Glomerular endothelial cell (primary cell): ENCODE data around the gene PSMD5. TPM values are rescaled to one million over a fixed set of nuclear protein-coding genes. Genes with fewer than 3 reads are reported as not detected.

Source experiments
- DNase-seq: peaks from one replicate; pipeline ENCODE4 v3.0.0-alpha.2; 2011; ENCODE audit warnings: low read depth, low spot score; ENCODE audit errors: extremely low read depth
- total RNA-seq: library from RNA; depleted of rRNA; stranded (reverse); fragments of >200 nt; gene quantifications from 2 replicates; pipeline ENCODE4 v1.2.3, GENCODE V29; 2015

The PSMD5 gene
- total RNA-seq, 1 donor from 2014 or later: 114 TPM

DNA sequence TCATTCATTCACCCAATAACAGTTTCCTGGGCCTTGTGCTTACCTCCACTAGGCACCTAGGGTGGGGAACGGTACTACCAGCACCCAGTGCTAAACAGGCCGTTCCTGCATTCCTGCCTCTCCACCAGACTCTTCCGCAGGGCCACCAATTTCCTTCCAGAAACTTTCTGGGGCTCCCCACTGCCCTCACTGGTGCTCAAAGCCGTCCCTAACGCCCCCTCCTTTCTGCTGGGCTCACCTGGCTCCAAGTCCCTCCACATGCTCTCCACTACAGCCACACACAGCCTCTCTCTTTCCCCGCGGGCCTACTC, 32.9 kb upstream of the PSMD5 start:
- no peak for DNase-seq

DNA sequence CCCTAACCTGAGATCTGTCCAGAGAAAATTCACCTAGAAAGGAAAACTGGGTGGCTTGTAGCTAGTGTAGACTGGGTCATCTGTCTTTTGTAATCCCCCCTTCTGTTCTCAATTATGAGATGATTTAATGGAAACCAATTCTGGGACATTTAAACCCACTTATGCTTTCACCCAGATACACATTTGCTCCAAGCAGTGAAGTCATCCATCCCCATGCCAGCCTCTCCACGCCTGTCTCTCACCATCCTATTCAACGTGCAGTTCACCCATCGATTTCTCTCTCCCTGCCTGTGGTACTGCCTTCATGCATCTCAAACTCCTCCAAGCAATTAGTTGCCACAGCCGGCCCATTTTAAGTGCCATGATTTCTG, 32.5 kb upstream of the PSMD5 start:
- no peak for DNase-seq

DNA sequence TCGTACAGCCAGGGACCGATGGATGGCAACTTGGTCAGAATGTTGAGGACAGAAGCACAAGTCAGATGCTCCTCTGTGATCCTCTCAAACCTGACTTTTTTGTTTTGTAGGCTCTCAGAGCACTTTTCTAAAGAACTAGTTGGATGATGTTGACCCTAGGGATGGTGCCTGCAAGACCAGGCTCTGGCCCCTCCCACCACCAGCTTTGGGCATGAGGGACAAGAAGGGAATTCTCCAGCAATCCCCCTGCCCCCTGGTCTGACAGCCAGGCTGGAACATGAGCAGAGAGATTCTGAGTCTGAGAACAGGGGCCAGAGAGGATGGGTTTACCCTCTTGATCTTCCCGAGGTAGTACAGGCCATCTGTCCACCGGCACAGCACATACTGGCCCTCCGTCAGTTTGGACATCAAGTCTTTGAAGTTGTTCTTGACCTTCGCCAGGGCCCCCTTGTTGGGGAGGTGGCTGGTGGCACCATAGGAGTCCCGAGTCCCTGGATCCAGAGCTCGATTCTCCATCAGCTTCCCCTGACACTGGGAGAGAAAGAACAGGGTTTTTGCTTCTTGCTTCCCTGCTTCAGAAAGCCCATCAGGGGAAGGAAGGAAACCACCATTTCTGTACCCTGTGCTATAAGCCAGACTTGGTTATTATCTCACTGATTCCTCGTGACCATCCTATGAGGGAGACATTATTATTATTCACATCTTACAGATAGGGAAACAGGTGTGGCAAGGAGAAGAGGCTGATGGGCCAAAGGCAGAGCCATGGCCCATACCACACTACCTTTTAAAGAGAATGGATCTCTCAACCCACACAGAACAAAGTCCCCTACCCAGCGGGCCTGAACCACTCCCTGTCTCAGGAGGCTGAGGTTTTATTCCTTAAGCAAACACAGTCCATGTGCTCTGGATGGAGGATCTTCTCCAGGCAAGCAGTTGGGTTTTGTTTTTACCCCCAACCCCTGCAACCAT, 31.8 kb upstream of the PSMD5 start:
- DNase-seq: no peak

DNA sequence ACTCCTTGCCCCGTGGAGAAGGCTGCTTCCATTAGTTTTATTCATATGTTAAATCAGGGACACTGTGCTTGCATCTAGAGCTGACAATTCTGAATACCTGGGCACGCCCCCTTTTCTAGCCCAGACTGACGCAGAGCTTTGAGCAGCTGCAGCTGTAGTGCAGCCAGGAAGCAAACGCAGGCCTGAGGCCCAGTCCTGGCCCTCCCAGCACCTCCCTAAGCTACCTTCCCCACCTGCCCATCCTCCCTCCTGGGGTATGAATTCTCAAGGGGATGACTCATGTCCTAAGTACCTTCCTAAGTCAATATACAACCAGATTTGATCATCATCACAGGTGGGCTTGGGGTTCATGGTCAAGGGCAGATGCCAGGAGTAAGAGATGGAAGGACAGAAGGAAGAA, 30.8 kb upstream of the PSMD5 start:
- DNase-seq: no peak

DNA sequence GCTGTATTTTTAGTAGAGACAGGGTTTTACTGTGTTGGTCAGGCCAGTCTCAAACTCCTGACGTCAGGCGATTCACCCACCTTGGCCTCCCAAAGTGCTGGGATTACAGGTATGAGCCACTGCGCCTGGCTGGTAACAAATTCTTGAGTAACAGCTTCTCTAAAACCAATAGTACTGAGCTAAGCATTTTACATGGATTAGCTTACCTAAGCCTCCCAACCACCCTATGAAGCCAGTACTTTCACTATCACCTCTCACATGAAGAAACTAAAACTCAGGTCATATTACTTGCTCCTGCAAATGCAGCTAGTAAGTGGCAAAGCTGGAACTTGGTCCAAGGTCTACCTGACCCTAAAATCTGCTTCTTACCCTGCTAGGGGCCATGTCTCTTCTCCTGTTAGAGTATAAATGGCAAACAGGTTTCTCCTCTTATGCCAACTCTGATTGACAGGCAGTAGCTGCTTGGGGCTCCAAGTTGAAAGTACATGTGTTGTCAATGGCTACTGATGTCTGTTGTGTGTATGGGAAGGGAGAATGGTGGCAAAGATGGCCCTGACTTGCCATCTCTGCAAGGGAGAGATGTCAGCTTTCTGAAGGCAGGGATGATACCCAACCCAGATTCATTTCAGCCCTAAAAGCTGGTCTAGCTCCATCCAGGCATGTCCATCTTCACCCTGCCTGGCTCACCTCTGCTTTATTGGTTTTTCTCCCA, 30.2 kb upstream of the PSMD5 start:
- DNase-seq: no peak

DNA sequence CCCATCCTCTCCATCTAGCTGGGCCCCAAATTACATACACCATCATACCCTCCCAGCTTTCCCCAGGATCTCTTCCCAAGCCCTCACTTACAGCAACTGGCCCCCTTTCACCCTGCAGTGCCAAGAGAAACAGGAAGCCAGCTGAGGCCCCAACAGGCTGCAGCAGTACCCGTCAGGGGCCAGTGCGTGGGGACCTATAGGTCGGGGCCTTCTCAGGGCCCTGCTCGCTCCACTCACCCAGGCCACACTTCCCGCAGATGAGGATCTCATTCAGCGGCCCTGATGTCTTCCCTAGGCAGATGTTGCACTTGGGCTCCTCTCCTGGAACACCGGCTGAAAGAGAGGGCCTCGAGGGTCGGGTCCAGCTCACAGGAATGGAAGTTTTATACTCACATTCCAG, 27.5 kb upstream of the PSMD5 start:
- no peak for DNase-seq

DNA sequence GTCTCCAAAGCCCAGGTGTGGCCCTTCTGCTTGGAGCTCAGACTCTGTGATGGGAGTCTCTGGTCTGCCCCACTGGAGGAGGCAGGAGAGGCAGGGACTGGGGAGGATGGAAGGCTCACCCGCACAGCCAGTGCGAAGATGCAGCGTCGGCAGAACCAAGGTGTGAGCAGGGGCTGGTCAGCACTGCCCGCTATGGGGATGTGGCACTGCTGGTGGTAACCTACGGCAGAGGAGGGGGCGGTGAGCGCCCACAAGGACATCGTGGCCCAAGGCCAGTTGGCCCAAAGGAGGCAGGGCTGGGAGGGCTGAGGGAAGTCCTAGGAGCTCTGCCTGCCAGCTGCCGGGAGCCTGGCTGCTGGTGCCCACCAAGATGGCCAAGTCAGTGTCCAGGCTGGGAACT, 27.0 kb upstream of the PSMD5 start:
- DNase-seq: no peak

DNA sequence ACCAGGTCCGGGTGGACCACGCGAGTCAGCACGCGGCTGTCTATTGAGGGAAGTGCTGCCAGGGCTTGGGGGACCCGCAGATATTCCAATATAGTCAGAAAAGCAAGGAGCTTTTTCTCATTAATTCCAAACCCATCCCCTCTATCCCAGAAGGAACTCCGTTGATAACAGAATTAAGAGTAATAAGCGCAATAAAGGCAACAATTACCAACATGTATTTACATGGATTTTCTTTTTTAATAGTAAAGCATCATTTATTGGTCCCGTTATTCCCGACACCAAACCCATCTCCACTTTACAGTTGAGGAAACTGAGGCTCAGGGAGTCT, 26.6 kb upstream of the PSMD5 start:
- no peak for DNase-seq

DNA sequence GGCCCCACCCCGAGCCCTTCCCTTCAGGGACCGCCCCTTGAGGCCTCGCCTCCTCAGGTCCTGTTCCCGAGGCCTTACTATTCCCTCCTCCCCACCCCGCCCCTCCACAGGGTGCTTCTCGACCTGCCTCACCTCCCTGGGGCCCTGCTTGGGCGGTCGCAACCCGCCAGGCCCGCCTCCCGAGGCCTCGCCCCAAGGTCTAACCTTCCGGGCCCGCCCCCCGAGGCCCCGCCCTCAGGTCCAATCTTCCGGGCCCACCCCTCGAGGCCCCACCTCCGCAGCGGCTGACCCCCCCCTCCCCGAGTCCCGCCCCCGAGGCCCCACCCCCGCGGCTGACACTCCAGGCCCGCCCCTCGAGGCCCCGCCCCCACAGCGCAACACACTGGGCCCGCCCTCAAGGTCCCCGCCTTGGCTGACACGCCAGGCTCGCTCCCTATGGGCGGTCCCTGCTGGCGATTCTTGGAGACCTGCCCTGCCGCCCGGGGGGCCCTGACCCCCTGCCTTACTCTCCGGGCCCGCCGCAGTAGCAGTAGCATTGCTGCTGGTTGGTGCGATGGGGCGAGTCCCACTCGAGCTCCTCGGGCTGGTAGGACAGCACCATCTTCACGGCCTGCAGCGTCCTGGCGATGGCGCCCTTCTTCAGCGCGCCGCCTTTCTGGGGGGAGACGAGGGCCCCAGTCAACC, 26.1 kb upstream of the PSMD5 start:
- DNase-seq: no peak

DNA sequence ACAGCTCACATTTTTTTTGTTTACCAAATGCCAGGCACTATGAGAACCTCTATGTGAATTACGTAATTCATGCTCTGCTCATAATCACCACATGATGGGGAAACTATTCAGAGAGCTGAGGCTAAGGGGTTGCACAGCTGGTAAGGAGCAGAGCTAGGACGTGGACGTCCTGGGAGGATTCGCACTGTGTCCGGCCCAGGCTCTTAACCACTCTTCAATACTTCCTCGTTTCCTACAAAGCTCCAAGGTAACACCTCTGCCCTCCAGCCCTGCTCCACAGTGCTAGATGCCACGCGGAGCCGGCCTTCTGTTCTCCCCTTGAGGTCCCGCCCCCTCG, 25.6 kb upstream of the PSMD5 start:
- no peak for DNase-seq

DNA sequence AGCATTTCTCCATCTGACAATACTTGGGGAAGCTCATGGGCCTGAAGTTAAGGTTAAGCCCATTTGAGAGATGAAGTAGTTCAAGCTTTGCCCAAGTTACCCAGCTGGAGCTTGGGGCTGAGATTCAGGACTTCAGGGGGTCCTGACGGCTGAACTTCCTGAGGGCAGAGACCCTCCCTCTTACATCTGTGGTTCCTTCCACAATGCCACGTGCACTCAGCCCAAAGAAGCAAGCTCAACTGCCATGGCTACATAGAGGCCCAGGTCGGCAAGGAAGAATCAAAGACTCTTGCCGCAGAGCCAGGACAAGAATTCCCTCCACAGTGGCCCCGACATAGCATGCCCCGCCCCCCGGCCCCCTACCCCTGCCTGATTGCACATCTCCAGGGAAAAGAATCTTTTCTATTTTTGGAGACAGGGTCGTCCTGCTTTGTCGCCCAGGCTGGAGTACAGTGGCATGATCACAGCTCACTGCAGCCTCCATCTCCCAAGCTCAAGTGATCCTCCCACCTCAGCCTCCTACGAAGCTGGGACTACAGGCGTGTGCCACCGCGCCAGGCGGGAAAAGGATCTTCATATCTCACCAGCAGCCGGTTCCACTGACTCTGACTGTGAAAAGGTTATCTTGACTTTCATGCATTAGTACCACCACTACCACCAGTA, 25.1 kb upstream of the PSMD5 start:
- no peak for DNase-seq

DNA sequence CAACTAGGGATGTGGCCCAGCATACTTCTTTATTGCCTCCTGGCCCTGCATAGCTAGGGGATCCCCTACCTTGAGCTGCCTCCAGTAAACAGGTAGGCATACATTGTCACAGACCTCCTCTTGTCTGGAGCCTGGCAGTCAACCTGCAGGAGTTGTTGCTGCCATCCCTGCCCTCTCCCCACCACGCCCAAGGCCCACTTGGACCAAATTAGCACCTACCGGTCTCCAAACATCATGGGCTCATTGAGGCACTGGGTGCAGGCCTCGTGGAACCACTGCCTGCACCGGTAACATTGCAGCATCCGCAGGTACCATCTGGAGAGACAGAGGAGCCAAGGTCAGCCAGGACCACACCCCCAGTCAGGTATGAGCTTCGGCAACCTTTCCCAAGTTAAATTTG, 23.9 kb upstream of the PSMD5 start:
- no peak for DNase-seq

DNA sequence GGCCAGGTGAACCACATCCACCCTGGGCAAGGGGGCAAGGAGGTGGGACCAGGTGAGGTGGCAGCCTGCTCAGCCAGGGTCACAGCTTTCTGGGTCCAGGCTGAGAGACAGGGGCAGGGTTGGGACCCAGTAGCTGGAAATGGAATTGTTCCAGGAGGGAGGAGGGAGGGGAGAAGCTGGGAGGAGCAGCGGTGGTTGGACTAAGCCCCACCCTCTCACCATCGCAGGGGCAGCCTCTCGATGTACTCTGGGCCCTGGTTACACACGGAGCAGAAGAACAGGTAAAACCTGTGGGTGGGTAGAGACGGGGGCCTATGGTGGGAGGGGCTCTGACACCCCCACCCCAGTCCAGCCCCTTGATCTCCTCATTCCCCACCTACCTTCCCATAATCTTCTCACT, 23.1 kb upstream of the PSMD5 start:
- no peak for DNase-seq

DNA sequence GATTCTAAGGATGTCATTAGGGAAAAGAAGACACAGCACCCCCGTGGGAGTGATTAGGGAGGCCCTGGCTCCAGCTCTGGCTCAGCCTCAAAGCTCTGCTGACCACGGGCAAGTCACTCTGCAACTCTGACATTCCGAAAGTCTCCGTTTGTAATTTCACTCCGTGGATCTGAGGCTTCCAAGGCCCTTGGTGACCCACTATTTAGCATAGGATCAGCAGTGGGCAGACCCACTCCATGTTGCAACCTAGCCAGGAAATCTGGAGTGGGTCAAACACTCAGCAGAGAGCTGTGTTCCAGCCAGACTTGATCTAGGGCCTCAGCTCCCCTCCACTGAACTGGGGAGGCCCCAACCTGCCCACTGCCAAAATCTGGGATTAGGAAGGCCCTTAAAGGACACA, 22.5 kb upstream of the PSMD5 start:
- DNase-seq: no peak

DNA sequence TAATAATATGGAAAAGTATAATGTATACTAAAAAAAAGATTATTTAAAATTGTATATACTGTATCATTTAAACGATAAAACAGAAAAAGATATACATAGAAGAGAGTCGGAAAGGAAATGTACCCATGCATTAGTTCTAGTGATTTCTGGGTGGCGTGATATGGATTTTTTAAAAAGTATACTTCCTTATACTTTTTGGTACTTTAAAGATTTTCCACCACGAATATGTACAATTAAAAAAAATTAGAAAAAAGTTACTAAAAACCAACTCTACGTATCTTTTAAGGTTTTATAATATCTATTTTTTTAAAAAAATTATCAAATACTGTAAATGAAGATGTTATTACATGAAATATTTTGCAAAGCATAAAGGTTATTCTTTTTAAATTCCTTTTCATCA, 22.0 kb upstream of the PSMD5 start:
- no peak for DNase-seq

DNA sequence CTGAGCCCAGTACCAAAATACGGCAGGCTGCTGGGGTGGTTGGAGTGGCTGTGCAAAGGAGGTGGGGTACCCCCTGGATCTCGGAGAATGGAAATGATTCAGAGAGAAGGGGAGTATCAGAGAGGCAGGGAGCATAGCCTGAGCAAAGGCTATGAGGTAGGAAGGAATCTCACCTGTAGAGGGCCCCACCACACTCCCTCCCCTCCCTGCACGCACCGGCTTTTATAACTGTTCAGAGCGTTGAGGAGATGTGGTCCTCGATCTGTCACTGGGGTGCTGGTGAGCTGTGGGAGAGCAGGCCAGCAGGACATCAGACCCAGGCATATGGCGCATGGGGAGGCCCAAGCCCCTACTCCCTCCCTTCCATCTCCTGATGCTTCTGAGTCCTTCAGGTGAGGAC, 21.1 kb upstream of the PSMD5 start:
- no peak for DNase-seq

DNA sequence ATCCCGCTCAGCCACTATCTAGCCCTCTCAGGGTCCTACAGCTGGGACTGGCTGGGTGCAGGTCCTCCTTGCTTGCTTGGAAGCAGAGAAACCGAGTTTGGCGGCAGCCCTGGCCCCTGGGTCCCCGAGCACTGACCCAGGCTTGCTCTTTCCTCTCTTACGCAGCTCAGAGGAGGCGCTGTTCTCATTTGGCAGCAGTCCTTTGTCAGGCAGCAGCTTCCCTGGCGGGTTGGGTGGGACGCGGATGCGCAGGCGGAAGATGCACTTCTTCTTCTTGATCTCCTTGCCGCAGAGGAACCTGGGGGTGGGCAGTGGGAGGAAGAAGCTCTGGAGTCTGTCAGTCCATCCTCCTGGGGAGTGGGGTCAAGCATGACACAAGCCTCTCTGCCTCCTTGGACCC, 19.7 kb upstream of the PSMD5 start:
- no peak for DNase-seq

DNA sequence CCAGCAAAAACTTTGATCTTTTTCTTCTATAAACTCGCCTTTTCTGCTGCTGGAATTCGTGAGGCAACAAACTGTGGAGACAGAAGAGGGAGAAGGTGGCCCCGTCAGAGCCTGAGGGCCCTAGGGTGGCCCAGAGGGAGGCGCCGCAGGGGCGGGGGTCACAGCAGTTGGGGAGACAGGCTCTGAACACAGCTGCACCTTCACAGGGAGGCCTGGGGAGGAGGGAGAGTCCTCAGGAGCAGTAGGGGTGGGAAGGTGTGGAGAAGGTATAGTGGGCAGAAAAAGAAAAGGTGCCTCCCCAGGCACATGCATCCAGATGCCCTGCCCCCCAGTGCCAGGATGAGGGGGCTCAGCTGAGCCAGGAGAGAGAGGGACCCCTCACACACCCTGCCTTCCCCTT, 19.2 kb upstream of the PSMD5 start:
- DNase-seq: no peak

DNA sequence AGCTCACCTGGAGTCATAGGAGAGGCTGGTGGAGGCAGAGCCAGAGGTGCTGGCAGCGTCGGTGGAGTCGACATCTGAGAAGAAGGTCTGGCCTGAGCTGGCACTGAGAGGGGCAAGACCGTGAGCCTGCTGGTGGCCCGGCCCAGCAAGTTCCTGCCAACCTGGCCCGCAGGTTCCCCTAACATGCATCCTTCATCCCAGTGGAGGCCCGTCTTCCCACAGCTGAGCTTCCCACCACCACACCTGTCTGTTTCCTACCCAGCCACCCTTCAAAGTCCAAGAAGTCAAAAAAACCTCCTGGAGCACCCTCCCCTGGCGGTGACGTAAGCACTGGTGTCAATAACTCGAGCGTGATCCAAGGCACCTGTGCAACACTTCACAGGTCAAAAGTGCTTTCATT, 17.4 kb upstream of the PSMD5 start:
- DNase-seq: no peak

DNA sequence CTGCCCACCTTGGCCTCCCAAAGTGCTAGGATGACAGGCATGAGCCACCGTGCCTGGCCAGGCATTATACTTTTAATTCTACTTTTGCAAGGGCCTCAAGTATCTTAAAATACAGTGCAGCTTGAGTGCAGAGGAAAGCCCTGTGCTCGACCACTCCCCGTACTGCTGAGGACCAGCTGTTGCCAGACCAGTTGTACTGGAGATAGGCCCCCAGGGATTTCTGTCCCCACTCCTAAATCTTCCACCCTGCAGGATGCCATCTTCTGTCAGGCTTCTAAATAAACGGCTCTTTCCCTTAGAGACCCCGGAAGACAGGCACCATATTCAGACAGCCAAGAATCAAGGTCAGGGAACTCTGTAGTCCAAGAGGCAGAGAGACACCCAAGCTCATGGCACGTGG, 16.6 kb upstream of the PSMD5 start:
- no peak for DNase-seq

DNA sequence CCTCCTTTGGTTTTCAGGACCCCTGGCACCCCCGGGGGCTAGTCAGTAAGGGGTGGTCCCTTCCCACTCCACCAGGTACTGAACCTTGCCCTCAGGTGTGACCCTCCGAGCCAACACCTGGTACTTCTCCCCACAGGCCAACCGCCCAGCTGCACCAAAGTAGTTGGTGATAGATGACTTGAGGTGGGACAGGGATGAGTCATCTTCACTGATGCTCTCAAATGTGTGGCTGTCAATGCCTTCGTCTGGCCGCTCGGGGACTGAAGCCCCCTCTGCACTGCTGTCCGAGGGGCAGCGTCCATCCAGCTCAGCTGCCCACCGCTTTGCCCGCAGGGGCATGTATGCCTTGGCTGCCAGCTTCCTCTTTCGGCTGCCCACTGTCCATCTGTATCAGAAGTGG, 15.2 kb upstream of the PSMD5 start:
- no peak for DNase-seq

DNA sequence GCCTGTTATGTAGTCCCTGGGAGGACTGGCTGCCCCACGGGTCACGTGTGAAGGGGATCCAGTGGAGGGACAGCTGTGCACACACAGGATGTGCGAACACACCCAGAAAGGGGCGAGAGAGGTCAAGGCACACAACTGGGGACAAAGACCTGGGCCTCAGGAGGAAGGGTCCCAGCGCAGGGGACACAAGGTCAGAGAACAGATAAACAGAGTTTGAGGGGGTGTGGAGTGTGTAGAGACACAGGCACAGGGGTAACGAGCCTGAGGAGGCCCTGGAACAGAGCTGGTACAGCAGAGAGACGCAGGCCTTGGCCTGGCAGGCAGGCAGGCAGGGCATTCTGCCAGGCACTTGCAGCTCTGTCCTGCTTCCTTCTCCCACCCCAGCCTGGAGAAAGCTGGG, 14.8 kb upstream of the PSMD5 start:
- no peak for DNase-seq
